NCI-H1930 (cell line): ENCODE results near the gene IL17REL.

ENCODE experiments used
- DNase-seq, 2 experiments: peaks; one replicate each; lab custom pipeline; 2025; lab: John Stamatoyannopoulos, UW

IL17REL gene

DNA sequence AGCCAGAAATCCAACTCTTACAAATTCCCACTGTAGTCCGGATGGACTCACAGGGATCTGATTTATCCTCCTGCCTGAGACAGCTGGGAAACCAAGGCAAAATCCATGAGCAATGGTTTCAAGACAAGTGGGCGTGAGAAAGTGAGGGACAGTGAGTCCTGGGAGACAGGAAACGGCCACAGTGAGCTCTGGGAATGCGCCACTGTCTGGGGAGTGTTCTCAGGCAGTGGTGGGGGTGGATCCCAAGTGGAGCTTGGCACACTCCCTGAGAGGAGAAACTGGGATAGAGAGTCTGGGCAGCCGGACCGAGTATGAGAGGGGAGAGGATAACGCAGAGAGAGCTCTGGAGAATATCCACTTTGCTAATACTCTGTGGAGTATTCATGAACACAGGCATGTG, 9.8 kb downstream of the IL17REL start:
- DNase-seq = no peak

DNA sequence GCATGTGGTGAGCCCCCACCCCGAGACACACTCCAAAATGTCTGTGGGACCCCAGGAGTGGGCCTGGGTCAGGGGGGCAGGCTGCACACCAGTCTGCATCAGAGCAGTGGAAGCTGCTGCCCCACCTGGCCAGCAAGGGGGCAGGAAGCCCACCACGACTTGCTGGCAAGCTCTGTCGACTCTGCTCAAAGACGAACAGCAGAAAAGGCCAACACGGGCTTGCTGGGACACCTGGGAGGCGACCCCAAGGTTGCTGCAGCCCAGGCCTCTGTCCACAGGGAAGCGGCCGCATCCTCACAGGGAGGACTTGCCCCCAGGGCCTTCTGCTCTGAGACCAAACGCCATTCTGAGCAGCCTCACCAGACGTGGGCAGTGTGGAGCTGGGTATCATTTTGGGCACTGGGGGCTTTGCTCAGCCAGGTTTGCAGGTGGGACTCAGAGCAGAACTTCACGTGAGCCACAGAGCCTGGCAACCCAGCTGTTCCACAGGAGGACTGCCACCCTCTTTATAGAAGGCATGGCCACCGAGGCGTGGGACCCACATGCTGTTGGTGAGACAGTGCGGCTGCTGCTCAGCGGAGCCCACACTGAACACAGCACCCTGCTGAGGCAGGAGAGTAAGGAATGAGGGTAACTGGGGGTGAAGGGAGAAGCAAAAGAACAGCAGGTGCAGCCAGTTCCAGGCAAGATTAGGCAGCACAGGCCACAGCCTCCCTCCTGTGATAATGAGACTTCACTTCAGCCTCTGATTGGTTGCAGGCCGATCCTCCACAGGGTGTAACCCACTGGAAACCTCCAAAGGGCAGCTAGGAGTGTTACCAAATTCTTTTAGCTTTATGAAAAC, 11.0 kb downstream of the IL17REL start:
- no peak for DNase-seq

DNA sequence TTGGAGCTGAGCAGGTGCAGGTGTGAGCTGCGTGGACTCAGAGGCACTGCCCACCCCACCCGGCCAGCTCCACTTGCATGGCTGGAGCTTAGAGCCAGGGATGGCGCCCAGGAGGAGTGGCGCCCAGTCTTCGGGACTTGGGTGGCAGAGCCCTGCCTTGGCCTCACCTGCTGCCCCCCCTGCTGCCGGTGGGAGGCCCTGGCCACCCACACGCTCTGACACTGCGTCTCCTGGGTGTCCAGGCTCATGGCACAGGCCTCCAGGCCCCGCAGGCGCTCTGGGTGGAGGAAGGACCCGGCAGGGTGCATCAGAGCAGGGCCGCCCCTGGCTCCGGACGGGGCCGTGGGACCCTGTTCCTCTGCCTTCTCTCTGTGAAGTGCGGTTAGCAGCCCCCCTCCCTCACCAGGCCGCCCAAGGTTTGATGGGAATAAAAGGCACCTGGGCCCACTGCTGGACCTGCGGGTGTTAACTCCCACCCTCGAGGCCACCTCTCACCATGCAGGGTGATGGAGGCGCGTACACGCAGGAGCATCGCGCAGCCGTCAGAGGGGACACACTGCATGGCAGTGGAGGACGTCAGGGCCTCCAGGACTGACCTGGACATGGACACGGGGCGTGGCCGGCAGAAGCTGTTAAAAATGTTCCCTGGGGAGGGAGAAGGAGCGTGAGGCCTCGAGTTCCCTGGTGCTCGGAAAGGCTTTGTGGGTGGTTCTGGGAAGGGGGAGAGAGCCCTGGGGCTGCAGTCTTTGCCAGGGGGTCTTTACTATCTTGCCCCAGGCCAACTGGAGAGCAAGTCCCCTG, 11.8 kb downstream of the IL17REL start:
- DNase-seq = no peak

- DNase-seq = no peak
Measured at GRCh38 chr22:49999946-50000586, 12.5 kb downstream of the IL17REL start.

DNA sequence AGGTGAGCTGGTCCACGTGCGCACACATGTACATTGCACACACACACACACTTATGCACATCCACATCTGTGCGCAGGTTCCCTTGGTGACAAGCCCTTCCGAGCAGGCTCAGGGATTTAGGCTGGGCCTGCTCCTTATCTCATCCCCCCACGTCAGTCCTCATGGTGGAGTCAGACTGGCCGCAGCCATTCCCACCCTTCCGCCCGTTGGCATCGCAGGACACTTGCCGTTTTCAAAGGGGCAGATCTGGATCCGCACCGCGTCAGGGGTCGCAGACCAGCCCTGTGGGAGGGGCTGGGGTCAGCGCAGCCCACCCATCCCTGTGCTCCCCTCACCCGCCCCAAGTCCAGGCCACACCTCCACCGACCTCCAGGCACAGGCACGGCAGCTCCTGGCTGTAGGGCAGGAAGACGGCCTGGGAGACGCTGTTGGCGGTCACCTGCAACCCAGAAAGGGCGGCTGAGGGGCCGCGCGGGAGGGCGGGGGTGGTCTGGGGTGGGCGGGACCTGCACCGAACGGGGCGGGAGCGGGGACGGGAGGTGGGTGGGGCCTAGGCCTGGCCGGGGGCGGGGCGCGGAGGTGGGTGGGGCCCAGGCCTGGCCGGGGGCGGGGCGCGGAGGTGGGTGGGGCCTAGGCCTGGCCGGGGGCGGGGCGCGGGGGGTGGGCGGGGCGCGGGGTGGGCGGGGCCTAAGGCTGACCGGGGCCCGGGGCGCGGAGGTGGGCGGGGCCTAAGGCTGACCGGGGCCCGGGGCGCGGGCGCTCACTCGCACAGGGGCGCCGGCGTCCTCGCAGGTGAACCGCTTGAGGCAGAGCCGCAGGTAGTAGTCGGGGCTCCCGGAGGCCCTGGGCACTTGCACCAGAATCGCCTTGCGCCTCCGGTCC, 13.3 kb downstream of the IL17REL start:
- no peak for DNase-seq

GRCh38 chr22:49998718-49999062, 13.9 kb downstream of the IL17REL start:
- no peak for DNase-seq

DNA sequence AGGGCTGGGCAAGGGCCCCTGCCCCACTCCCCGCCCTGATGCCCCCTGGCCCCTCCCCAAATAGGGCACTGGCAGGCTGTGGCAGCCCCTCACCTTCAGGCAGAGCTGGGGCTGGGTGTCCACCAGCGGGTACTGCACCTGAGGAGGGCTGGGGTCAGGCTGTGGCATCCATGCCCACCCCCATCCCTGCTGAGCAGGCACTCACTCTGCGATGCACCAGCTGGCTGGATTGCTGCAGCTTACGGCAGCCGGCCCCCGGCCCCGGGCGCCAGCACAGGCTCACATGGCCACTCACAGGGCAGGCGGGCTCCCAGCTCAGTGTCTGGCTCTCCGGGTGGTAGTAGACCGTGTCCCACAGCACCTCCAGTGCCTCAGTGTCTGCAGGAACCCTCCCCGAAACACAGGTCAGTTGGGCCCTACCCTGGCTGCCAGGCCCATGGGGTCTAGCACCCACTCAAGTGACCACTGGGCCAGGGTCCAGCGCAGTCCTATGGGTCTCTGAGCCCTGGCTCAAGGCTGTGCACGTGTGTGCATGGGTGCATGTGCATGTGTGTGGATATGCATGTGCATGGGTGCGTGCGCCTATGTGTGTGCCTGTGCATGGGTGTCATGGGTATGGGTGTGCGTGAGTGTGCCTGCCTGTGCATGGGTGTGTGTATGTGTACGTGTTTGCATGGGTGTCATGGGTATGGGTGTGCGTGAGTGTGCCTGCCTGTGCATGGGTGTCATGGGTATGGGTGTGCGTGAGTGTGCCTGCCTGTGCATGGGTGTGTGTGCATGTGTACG, 14.4 kb downstream of the IL17REL start:
- no peak for DNase-seq

- no peak for DNase-seq
Measured at GRCh38 chr22:49997251-49997599, 15.3 kb downstream of the IL17REL start.

- DNase-seq = no peak
Measured at GRCh38 chr22:49996518-49997250, 15.9 kb downstream of the IL17REL start.

- no peak for DNase-seq
Measured at GRCh38 chr22:49996119-49996517, 16.4 kb downstream of the IL17REL start.

DNA sequence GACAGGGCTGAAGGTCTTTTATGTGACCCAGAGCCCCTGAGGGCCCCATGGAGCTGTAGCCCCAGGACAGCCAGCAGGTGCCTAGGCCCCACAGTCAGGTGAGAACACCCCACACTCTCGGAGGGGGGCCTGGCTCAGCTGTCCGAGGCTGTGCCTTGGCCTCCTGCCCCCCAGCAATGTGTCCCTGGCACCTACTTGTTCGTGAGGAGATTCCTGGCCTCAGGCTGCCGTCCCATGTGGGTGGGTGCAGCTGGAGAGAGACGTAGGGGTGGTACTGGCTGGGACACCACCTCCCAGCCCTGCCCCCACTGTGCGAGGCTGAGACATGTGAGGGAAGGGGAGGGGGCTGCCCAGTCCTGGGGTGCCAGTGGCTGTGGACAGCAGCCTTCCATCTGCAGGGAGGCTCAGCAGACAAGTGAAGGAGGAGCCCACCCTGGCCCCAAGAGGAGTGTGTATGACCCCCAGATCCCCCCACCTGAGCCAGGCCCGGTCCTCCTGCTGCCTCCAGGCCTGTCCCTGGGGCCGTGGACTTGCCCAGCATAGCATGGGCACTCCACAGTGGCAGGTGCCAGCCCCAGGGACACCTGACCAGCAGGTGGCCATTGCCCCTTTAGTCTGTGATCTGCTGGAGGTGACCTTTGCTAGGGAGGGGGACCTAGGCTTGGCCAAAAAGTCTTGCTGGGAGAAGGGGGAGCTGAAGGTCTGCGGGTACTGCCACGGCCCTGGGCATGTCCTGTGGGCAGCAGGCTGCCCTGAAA, 17.0 kb downstream of the IL17REL start:
- no peak for DNase-seq

- no peak for DNase-seq
Measured at GRCh38 chr22:49995041-49995360, 17.6 kb downstream of the IL17REL start.

GRCh38 chr22:49994361-49995040, 18.1 kb downstream of the IL17REL start:
- no peak for DNase-seq

DNA sequence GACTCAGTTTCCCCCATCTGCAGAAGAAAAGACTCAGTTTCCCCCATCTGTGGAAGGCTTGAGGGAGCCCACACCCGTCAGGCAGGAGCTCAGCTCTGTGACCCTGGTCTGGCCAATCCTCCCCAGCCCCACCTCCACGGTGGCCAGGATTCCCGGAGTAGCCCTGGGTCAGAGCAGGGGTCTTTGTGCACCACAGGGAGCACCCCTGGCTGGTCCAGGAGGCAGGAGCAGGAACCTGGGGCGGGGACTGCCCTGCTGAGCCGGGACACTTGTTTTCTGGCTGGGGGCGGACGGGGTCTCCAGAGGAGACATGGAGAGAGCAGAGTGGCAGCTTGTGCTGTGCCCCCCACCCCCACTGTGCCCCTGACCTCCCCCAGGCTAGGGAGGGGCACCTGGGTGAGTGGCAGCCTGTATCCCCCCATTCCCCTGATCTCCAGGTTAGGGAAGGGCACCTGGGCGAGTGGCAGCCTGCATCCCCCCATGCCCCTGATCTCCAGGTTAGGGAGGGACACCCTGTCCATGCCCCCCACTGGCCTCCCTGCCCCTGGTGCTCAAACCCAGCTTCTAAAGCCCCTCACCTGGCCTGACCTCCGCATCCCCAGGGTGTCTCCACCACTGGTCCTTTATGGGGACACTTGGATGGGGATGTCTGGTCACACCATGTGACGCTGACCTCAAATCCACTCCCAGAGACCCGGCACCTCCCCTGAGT, 18.8 kb downstream of the IL17REL start:
- DNase-seq = no peak

GRCh38 chr22:49992921-49993648, 19.5 kb downstream of the IL17REL start:
- DNase-seq = peak in 1 of 2 experiments; percentile 44

DNA sequence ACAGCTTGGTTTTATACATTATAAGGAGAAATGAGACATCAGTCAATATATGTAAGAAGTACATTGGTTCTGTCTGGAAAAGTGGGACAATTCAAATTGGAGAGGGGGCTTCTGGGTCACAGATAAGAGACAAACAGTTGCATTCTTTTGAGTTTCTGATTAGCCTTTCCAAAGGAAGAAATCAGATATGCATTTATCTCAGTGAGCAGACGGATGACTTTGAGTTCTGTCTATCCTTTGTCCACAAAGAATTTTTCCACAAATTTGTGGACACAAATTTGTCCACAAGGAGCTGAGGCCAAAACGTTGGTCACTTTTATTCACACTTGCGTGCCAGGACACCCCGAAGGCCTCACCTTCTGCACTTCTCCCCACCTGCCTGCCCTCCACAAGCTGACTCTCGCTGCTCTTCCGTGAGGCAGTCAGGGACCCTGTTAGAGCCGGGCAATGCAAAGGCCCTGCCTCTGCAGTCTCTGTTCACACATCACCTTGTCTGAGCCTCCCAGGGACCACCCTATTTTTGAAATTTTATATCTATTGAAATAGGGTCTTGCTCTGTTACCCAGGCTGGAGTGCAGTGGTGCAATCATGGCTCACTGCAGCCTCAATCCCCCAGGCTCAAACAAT, 20.5 kb downstream of the IL17REL start:
- no peak for DNase-seq

DNA sequence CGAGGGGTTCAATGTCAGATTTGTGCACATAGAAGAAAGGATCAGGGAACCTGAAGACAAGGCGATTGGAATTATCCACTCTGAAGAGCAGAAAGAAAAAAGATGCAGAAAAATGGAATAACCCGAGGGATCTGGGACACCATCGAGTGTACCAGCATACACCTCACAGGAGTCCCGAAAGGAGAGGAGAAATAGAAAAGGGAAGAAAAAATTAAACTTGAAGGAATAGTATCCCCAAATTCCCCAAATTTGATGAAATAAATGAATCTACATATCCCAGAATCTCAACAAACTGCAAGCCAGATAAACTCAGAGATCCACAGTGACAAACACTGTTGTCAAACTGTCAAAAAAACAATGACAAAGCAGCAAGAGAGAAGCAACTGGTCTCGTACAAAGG, 21.4 kb downstream of the IL17REL start:
- DNase-seq = no peak
